ENCODE measurements around the gene NOSTRIN. TPM values are rescaled to one million over a fixed set of nuclear protein-coding genes. Genes with fewer than 3 reads are reported as not detected.

Gene NOSTRIN
- total and polyA plus RNA-seq, 4 donors: 4.1 to 16.7 (median 8.5) TPM

DNA sequence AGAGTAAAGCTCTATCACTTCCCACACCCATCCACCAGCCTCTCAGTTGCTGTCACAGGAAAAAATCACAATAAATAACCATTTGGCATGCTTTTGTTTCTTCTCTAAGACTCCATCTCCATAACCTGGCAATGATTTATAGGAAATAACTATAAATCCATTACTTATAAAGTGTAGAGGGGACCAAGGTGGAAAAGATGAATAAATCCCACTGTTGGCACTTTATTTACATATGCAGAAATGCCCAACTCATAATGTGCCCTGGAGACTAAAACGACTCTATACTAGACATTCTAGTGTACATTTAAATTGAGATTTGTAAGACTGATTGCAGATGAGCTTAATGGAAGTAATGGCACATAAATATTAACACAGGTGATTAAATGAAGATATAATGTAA lies 7.5 kb upstream of the NOSTRIN start (continued):
- TF ChIP-seq JUND (IDR thresholded peaks at IDR 0.05) (no peak), RXRA (IDR thresholded peaks at IDR 0.05) (no peak), GABPA (IDR thresholded peaks at IDR 0.05 in 1 of 2, conservative IDR thresholded peaks at IDR 0.05 in 1 of 2) (no peak), RAD21 (IDR thresholded peaks at IDR 0.05) (no peak), NR2F2 (IDR thresholded peaks at IDR 0.05) (no peak), TAF1 (conservative IDR thresholded peaks at IDR 0.05) (no peak)
- TF ChIP-seq, protein P1, sequence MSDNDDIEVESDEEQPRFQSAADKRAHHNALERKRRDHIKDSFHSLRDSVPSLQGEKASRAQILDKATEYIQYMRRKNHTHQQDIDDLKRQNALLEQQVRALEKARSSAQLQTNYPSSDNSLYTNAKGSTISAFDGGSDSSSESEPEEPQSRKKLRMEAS (IDR thresholded peaks at IDR 0.05): no peak

DNA sequence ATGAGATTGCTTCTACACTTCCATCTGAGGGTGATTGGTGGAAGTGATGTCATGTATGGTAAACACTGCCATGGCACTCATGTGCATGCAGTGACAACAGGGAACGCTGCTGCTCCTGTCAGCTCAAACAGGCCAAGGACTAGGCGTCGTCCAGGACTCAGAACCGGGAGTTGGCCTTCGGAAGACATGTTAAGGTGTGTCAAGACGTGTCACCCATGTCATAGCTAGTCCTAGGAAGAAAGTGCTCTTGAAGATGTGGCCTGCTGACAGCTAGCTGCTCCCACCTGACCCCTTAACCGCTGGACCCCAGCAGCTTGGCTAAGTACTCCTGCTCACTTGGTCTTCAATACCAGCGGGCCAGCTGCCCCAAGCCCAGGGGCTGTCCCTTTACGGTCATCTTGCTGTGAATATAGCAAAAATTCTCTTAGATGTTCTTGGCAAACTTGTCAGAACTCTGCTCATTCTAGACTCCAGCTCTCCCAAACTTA lies 6.3 kb upstream of the NOSTRIN start:
- no peak overlapping the region for H3K9ac ChIP-seq (ENCODE audit: low read depth in 1 of 2, low read length in 2 of 2)
- H3K4me3 ChIP-seq (ENCODE audit: low read depth in 1 of 3, low read length in 3 of 3): no peak overlapping the region
- WGBS: 81% methylated on average over 9 of the region's 9 CpGs
- H3K9me3 ChIP-seq (ENCODE audit: control insufficient read depth in 4 of 4, low read length in 3 of 4): no peaks in the 10 kb centered on the region
- no peak for TF ChIP-seq EGR1 (IDR thresholded peaks at IDR 0.05; ENCODE audit: low read depth in 2 of 2)
- TF ChIP-seq FOXA2 (IDR thresholded peaks at IDR 0.05): no peak
- TF ChIP-seq, protein P2, sequence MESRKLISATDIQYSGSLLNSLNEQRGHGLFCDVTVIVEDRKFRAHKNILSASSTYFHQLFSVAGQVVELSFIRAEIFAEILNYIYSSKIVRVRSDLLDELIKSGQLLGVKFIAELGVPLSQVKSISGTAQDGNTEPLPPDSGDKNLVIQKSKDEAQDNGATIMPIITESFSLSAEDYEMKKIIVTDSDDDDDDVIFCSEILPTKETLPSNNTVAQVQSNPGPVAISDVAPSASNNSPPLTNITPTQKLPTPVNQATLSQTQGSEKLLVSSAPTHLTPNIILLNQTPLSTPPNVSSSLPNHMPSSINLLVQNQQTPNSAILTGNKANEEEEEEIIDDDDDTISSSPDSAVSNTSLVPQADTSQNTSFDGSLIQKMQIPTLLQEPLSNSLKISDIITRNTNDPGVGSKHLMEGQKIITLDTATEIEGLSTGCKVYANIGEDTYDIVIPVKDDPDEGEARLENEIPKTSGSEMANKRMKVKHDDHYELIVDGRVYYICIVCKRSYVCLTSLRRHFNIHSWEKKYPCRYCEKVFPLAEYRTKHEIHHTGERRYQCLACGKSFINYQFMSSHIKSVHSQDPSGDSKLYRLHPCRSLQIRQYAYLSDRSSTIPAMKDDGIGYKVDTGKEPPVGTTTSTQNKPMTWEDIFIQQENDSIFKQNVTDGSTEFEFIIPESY (IDR thresholded peaks at IDR 0.05): no peak
- no peak for TF ChIP-seq CTCF (IDR thresholded peaks at IDR 0.05; ENCODE audit: low read depth, low read length, missing input control)
- TF ChIP-seq HNF4G (IDR thresholded peaks at IDR 0.05): no peak
- TF ChIP-seq GABPA (IDR thresholded peaks at IDR 0.05 in 1 of 2, conservative IDR thresholded peaks at IDR 0.05 in 1 of 2): no peak
- TF ChIP-seq HNF4A (conservative IDR thresholded peaks at IDR 0.05): no peak
- TF ChIP-seq RXRA (IDR thresholded peaks at IDR 0.05): no peak
- no peak for TF ChIP-seq JUND (IDR thresholded peaks at IDR 0.05)
- no peak for TF ChIP-seq RAD21 (IDR thresholded peaks at IDR 0.05)
- TF ChIP-seq, protein P3, sequence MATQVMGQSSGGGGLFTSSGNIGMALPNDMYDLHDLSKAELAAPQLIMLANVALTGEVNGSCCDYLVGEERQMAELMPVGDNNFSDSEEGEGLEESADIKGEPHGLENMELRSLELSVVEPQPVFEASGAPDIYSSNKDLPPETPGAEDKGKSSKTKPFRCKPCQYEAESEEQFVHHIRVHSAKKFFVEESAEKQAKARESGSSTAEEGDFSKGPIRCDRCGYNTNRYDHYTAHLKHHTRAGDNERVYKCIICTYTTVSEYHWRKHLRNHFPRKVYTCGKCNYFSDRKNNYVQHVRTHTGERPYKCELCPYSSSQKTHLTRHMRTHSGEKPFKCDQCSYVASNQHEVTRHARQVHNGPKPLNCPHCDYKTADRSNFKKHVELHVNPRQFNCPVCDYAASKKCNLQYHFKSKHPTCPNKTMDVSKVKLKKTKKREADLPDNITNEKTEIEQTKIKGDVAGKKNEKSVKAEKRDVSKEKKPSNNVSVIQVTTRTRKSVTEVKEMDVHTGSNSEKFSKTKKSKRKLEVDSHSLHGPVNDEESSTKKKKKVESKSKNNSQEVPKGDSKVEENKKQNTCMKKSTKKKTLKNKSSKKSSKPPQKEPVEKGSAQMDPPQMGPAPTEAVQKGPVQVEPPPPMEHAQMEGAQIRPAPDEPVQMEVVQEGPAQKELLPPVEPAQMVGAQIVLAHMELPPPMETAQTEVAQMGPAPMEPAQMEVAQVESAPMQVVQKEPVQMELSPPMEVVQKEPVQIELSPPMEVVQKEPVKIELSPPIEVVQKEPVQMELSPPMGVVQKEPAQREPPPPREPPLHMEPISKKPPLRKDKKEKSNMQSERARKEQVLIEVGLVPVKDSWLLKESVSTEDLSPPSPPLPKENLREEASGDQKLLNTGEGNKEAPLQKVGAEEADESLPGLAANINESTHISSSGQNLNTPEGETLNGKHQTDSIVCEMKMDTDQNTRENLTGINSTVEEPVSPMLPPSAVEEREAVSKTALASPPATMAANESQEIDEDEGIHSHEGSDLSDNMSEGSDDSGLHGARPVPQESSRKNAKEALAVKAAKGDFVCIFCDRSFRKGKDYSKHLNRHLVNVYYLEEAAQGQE (IDR thresholded peaks at IDR 0.05): no peak
- TF ChIP-seq, protein P1 (IDR thresholded peaks at IDR 0.05): no peak
- no peak for TF ChIP-seq FOXA1 (IDR thresholded peaks at IDR 0.05)
- H3K27me3 ChIP-seq (ENCODE audit: control insufficient read depth in 4 of 4, insufficient read depth in 4 of 4, low read length in 3 of 4): no peaks in the 10 kb centered on the region
- no peak for DNase-seq (ENCODE audit: low spot score)
- H3K27ac ChIP-seq (ENCODE audit: low read depth in 1 of 2, low read length in 2 of 2): no peak overlapping the region
- H3K4me1 ChIP-seq (ENCODE audit: control insufficient read depth in 4 of 4, insufficient read depth in 4 of 4, low read length in 3 of 4): no peaks in the 10 kb centered on the region
- no peaks in the 10 kb centered on the region for H3K36me3 ChIP-seq (ENCODE audit: control insufficient read depth in 4 of 4, insufficient read depth in 3 of 4, low read depth in 1 of 4, low read length in 3 of 4)

Data from liver (tissue), 9 donors.